CD4-positive, alpha-beta T cell treated with Interleukin-6 at 100 ng/mL for 8 hours (primary cell): ENCODE measurements around the gene LIPI.
"Not testable (repeated sequence)": the region's sequence is repeated elsewhere in the genome, so short reads cannot be mapped to it uniquely, and the experiment has no call there.

ENCODE experiments used
- DNase-seq: peaks from one replicate; pipeline ENCODE4 v3.0.0-alpha.2; 2020; ENCODE audit warnings: mixed read lengths, low spot score

LIPI gene

DNA sequence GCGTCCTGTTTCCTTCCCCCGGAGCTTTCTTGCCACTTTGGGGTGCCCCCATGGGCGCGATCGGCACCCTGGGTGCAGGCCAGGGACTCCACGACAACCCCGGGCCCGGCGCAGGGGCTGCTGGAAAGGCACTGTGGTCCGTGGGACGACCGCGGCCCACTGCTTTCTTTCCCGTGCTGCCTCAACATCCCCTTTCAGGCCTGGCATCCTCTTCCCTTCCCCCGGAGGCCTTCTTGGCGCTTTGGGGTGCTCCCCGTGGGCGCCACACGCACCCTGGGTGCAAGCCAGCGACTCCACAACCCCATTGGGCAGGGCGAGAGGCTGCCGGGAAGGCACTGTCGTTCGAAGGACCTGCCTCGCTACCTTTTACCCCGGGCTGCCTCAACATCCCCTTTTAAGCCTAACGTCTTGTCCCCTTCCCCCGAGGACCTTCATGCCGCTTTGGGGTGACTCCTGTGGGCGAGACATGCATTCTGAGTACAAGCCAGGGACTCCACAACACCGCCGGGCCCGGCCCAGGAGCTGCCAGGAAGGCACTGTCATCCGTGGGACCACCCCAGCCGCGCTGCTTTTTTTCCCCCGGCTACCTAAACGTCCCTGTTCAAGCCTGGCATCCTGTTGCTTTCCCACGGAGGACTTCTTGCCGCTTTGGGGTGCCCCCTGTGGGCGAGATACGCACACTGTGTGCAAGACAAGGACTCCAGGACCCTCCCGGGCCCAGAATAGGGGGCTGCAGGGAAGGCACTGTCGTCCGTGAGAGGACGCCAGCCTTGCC, 137.8 kb downstream of the LIPI start:
- DNase-seq = no peak

DNA sequence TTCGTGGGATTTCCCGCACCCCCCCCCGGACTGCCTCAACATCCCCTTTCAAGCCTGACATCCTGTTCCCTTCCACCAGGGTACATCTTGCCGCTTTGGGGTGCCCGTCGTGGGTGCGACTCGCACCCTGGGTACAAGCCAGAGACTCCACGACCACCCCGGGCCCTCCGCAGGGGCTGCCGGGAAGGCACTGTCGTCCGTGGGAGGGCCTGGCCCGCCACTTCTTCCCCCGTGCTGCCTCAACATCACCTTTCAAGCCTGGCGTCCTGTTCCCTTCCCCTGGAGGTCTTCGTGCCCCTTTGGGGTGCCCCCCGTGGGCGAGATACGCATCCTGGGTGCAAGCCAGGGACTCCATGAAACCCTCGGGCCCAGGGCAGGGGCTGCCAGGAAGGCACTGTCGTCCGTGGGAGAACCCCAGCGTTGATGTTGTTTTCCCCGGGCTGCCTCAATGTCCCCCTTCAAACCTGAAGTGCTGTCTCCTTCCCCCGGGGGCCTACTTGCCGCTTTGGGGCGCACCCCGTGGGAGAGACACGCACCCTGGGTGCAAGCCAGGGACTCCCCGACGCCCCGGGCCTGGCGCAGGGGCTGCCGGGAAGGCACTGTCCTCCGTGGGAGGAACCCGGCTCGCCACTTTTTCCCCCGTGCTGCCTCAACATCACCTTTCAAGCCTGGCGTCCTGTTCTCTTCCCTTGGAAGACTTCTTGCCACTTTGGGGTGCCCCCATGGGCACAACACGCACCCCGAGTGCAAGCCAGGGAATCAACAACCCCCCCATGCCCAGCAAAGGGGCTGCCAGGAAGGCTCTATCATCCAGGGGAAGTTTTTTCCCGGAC, 138.6 kb downstream of the LIPI start:
- no peak for DNase-seq

DNA sequence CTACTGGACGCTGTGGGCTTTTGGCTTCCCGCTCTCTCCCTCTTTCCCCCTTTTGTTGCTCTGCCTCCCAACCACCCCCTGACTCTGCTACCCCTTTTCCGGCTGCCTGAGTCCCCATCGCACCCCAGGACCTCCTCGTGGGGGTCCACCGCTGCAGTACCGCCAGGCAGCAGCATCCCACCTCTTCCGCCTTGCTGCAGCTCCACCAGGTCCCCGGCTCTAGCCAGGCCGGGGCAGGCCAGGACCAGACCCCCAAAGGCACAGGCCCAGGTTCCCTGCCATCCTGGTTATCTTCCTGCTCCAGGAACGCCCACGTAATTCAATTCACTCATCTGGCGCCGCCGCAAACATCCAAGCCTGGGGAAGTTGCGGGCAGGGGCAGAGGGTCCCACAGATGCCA, 139.8 kb downstream of the LIPI start:
- no peak for DNase-seq

DNA sequence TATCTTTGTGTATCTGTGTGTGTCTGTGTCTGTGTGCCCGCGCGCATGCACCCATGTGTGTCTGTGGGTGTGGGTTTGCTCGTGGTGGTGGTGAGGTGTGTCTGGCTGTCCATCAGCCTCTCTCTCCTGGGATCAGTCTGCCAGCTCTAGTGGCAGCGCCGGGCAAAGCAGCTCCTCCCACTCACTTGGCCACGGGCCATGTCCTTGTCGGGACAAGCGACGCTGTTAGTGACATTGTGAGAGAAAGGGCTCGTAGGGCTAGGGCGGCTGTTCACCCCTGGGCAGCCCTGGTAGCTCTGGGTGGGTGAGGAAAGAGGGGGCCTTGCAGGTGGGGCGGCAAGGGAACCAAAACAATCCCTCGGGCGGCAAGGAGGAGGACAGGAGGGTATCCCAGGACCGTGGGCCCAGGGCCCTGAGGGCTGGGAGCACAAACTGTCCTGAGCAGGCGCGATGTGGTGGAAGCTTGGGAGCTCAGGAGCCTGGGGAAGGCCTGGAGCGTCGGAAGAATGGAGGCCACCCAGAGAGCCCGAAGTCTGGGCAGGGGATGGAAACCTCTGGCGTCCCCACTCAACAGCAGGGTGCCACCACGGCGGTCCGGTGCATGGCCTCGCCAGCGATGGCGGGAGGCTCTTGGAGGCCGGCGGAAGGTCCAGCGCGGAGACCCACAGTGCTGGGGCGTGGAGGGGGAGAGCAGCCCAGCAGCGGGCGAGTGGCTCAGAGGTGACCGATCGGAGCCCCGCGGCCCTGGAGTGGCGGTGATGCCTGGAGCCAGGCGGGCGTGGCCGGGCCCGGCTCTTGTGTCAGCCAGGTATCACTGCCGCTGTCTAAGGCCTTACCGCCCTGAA, 140.5 kb downstream of the LIPI start:
- no peak for DNase-seq

DNA sequence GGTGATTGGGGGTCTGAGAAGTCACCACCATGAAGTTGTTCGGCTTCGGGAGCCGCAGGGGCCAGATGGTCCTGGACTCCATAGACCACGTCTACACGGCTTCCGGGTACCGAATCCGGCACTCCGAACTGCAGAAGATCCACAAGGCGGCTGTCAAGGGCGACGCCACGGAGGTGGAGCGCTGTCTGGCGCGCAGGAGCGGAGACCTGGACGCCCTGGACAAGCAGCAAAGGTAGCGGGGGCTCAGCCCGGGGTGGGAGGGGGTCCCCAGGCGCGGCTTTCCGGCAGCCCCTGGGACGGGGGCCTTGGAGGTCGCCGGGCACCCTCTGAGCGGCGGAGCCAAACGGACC, 146.5 kb downstream of the LIPI start:
- DNase-seq = no peak

DNA sequence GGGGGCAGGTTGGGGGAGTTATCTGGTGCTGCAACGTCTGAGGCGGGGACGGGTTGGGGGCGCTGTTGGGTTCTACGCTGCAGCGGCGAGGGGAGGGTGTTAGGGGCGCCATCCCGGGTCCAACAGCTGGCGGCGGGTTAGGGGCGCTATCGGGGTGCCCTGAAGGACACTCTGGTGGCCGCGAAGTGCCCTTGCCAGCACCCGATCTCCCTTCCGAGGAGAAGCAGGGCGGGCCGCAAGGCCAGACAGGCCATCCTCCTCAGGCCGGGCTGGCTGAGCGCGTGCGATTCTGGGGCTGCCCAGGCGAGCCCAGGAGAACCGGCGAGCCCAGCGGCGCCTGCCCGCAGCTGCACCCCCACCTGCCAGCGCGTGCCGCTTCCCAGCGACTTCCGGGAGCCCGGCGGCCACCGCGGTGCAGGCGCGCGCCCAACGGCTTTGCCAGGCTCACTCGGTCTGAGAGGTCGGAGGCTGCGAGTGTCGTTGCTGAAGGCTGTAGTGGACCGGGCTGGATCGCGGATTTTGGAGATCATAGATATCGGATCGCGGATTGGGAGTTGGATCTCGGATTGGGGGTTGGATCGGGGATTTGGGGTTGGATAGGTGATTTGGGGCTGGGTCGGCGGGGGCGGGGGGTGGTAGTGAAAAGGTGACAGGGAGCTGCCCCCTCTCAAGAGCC, 147.0 kb downstream of the LIPI start:
- DNase-seq = not testable (repeated sequence)

DNA sequence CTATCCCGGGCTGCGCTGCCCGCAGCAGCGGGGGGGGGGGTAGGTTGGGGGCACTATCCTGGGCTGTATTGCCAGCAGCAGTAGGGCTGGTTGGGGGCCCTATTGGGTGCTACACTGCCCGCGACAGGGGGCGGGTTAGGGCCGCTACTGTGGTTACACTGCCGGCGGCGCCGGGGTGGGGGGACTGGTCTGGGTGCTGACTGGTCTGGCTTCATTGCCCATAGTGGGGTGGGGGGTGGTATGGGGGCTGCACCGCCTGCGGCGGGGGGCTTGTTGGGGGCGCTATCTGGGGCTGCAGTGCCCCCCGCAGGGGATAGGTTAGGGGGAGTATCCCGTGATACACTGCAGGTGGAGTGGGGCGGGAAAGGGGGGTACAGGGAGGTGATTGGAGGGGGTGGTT, 148.1 kb downstream of the LIPI start:
- DNase-seq = not testable (repeated sequence)

DNA sequence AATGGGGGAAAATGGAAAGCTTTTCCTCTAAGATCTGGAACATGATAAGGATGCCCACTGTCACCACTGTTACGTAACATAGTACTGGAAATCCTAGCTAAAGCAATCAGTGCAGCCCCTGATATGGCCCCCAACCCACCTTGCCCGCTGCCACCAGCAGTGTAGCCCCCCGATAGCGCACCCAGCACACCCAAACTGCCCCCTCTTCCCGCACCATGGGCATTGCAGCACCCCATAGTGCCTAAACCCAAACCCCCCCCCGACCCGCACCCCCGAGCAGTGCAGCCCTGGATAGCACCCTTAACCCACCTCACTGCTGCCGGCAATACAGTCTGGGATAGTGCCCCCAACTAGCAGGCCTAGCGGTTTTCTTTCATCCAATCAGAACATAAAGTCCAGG, 148.9 kb downstream of the LIPI start:
- DNase-seq = not testable (repeated sequence)

DNA sequence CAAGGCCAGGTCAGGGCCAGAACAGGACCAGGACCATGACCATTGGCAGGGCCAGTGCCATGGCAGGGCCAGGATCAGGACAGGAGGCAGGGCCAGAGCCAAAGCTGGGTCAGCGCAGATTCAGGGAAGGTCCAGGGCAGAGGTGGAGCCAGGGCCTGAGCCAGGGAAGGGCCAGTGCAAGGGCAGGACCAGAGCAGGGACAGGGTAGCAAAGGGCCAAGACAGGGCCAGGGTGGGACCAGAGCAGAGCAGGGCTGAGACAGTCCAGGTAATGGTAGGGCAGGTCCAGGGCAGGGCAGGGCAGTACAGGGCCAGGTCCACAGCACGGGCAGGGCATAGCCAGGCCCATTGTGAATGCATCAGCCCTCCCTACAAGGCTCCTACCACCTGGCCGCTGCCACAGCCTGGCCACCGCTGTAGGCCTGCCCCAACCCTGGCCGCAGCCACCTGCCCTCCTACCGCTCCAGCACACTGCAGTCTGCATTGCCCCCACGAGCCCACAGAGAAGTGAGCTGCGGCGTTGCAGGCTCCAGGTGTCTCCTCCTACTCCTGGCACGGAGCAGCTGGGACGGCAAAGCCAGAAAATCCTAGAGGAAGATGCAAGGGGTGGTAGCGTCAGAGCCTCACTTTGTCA, 151.6 kb downstream of the LIPI start:
- DNase-seq = not testable (repeated sequence)
